Left lung (tissue), 10 donors: ENCODE data around the gene RAVER1. TPM values are rescaled to one million over a fixed set of nuclear protein-coding genes. Genes with fewer than 3 reads are reported as not detected.
A peak's percentile ranks its signal among the peaks of the same experiment; 100 is the strongest.

Experiments used
- ATAC-seq: fragments of 200-7000 bp; cut with Tn5 transposase; one replicate; pipeline ENCODE4 v1.9.1; 2020; ENCODE audit warnings: moderate library complexity
- DNase-seq, 4 donors: peaks; one replicate each; pipeline ENCODE4 v3.0.0-alpha.2; 2013 to 2020
- H3K27ac ChIP-seq, 2 donors: fragments of 200-600 bp; sonication (generic) in 1 of 2; one replicate each; pipeline versions ENCODE4 v1.5.0 to v1.8.0; 2020 to 2021
- H3K27me3 ChIP-seq, 2 donors: fragments of 200-600 bp; sonication (generic) in 1 of 2; one replicate each; pipeline versions ENCODE4 v1.5.0 to v1.8.0; 2020 to 2021
- H3K36me3 ChIP-seq, 2 donors: fragments of 200-600 bp; sonication (generic) in 1 of 2; one replicate each; pipeline versions ENCODE4 v1.5.0 to v1.8.0; 2020 to 2021
- H3K4me1 ChIP-seq, 2 donors: fragments of 200-600 bp; one replicate each; pipeline ENCODE4 v1.8.0; 2021
- H3K4me3 ChIP-seq, 2 donors: fragments of 200-600 bp; sonication (generic) in 1 of 2; one replicate each; pipeline versions ENCODE4 v1.5.0 to v1.8.0; 2020 to 2021; ENCODE audit warnings: mild to moderate bottlenecking in 1 of 2
- H3K9me3 ChIP-seq, 2 donors: fragments of 200-600 bp; sonication (generic) in 1 of 2; one replicate each; pipeline versions ENCODE4 v1.5.0 to v1.8.0; 2020 to 2021
- intact Hi-C, 2 donors: fragments of 100-400 bp; cut with DNase I; formaldehyde crosslinking; loops; one replicate each; pipeline versions ENCODE4 v1.11.2 to v1.14.2; 2022
- polyA plus RNA-seq, 6 donors: library from polyadenylated mRNA; unstranded; fragments of 120-200 nt; gene quantifications; one replicate each; pipeline ENCODE4 v1.2.1, GENCODE V29; 2013; ENCODE audit not compliant: insufficient read length in 6 of 6
- total RNA-seq, 2 donors: library from RNA; stranded (reverse); fragmentation: NEBNext Ultra II Directional; extraction: Animal tissue kit (Norgen Biotek cat#: 25700); gene quantifications; one replicate each; pipeline ENCODE4 v1.2.1, GENCODE V29; 2021
- TF ChIP-seq, protein P1 (sequence below), 2 donors: fragments of 200-600 bp; sonication (generic) in 1 of 2; IDR thresholded peaks; one replicate each; pipeline versions ENCODE4 v1.5.0 to v1.8.0; 2021; ENCODE audit warnings: antibody characterized with exemption in 2 of 2
- donor health status: DM: no; HTN: yes; CAD: no.
- donor health status: DM: no; HTN: no; CAD: no.

The RAVER1 gene
- total and polyA plus RNA-seq, 8 donors, result 21.6 to 39.0 (median 29.7) TPM

DNA sequence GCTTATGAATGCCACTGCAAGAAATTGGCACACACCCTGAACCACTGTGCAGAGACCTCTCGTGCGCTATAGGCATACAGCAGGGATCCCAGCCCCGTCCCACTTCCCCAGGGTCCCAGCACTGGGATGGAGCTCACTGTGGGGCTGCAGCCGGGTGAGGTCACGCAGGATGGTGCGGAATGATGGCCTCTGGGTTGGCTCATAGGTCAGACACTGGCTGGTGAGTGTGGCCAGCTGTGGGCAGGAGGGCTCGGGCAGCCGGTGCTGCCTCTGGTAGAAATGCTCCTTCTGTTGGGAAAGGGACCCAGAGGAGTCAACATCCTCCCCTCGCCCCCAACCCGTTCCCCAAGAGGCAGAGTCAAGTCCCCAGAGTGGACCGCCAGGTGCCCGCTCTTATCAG lies 23.1 kb upstream of the RAVER1 start:
- intact Hi-C loops, result no loop called here
- TF ChIP-seq, protein P1, sequence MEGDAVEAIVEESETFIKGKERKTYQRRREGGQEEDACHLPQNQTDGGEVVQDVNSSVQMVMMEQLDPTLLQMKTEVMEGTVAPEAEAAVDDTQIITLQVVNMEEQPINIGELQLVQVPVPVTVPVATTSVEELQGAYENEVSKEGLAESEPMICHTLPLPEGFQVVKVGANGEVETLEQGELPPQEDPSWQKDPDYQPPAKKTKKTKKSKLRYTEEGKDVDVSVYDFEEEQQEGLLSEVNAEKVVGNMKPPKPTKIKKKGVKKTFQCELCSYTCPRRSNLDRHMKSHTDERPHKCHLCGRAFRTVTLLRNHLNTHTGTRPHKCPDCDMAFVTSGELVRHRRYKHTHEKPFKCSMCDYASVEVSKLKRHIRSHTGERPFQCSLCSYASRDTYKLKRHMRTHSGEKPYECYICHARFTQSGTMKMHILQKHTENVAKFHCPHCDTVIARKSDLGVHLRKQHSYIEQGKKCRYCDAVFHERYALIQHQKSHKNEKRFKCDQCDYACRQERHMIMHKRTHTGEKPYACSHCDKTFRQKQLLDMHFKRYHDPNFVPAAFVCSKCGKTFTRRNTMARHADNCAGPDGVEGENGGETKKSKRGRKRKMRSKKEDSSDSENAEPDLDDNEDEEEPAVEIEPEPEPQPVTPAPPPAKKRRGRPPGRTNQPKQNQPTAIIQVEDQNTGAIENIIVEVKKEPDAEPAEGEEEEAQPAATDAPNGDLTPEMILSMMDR (IDR thresholded peaks at IDR 0.05), result no peak
- no peak overlapping the region for H3K4me3 ChIP-seq
- no peaks in the 10 kb centered on the region for H3K4me1 ChIP-seq
- no peak overlapping the region for H3K27ac ChIP-seq
- ATAC-seq, result no peak
- H3K27me3 ChIP-seq, result no peaks in the 10 kb centered on the region
- no peak for DNase-seq
- H3K9me3 ChIP-seq, result no peaks in the 10 kb centered on the region
- H3K36me3 ChIP-seq, result peaks cover 0 to 100% of the 10 kb centered on the region in 2 donors

DNA sequence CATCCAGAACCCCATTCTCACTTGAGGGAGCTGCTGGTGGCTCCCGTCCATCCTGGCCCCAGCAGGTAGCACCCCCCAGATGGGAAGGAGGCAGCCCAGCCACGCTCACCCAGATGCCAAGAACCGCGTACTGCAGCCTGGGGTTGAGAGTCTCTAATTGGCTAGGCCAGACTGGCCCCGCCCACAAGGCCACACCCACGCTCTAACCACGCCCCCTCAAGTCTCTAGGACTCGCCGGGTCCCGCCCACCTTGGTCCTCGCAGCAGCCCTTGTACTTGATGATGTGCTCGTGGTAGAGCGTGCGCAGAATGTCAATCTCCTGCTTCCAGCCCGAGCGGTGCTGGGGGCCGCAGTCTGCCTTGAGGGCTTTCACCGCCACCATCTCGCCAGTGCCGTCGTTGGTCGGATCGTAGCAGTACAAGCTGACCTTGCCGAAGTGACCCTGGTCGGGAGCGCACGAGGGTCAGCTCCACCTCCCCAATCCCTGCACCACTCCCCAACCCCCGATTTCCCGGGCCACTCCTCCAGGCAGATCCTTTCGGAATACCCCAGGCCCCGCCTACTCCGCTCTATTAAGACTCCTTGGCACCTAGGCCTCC lies 20.6 kb upstream of the RAVER1 start:
- Histone ChIP-seq H3K27me3 (no peaks in the 10 kb centered on the region), H3K4me1 (no peaks in the 10 kb centered on the region), H3K9me3 (no peaks in the 10 kb centered on the region), H3K4me3 (no peak overlapping the region), H3K36me3 (peaks cover 0 to 99% of the 10 kb centered on the region in 2 donors), H3K27ac (no peak overlapping the region)
- no peak for ATAC-seq
- DNase-seq, result peak in 1 of 4 donors; percentile 45
- TF ChIP-seq, protein P1 (IDR thresholded peaks at IDR 0.05), result no peak
- intact Hi-C loops, result no loop called here

DNA sequence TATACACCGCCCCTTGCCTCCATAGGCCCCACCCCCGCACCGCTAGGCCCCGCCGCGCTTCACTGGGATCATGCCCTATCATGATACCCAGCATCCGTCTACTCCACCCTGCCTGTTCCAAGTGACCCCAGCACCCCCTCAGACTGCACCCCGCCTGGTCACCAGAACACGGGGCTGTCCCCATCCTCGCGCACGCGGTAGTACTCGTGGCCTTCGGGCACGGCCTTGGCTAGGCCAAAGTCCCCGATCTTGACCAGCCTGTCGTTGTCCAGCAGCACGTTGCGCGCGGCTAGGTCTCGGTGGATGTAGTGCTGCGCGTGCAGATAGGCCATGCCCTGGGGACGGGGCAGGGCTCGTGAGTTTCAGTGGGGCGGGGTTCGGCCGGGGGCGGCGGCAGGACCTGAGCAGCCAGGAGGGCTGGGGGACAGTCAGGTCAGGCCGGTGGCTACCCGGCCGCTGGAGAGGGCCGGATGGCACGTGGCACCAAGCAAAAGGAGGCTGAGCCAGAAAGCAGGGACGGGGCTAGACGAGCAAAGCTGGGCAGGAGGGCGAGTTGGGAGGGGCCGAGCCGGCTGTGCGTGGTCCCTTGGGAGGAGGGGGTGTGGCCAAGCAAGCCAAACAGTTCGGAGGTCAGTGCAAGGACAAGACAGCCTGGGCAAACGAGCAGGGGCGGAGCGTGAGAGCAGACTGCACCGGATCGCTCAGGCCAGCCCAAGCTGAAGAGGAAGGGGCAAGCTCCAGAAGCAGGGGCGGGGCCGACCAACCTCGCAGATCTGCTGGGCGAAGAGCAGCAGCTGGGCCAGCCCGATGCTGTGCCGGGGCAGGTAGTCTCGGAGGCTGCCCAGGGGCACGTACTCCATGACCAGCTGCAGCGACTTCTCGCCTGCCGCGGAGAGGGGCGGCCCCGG lies 19.7 kb upstream of the RAVER1 start:
- TF ChIP-seq, protein P1 (IDR thresholded peaks at IDR 0.05), result no peak
- Histone ChIP-seq H3K4me3 (no peak overlapping the region), H3K9me3 (no peaks in the 10 kb centered on the region), H3K27me3 (no peaks in the 10 kb centered on the region), H3K27ac (no peak overlapping the region), H3K36me3 (peaks cover 0 to 90% of the 10 kb centered on the region in 2 donors), H3K4me1 (no peaks in the 10 kb centered on the region)
- ATAC-seq, result peak; percentile 24
- DNase-seq, result peak in 1 of 4 donors; percentile 55
- intact Hi-C loops, result no loop called here

DNA sequence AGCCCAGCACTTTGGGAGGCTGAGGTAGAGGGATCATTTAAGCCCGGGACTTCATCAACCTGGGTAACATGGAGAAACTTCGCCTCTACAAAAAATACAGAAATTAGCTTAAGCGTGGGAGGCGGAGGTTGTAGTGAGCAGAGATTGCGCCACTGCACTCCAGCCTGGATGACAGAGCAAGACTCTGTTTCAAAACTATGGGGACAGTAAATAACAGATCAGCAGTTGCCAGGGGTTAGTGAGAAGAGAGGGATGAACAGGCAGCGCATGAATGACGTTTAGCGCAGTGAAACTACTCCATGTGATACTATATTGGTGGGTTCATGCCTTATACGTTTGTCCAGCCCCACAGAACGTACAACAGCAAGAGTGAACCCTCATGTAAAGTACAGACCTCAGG lies 13.2 kb upstream of the RAVER1 start:
- H3K27ac ChIP-seq, result peak overlapping the region; percentile 57 to 94
- H3K36me3 ChIP-seq, result peaks cover 0 to 25% of the 10 kb centered on the region in 2 donors
- H3K4me1 ChIP-seq, result peaks cover 0 to 24% of the 10 kb centered on the region in 2 donors
- DNase-seq (peak in 1 of 4 donors; percentile 69), ATAC-seq (peak; percentile 94)
- H3K4me3 ChIP-seq, result no peak overlapping the region
- intact Hi-C loops, result no loop called here
- TF ChIP-seq, protein P1 (IDR thresholded peaks at IDR 0.05), result no peak
- H3K9me3 ChIP-seq, result no peaks in the 10 kb centered on the region
- no peaks in the 10 kb centered on the region for H3K27me3 ChIP-seq

DNA sequence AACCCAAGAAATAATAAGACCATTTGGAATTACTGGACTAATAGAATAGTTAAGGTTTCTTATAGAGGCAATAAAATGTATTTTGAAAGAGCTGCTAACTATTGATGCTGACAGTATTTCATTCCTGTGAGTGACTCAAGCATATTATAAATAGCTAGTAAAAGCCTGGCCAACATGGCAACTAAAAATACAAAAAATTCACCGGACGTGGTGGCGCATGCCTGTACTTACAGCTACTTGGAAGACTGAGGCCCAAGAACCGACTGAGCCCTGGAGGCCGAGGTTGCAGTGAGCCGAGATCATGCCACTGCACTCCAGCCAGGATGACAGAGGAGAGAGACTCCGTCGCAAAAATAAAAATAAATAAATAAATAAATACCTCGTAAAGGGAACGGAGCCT lies 11.5 kb upstream of the RAVER1 start:
- intact Hi-C loops, result no loop called here

More for the DNA sequence above, 11.5 kb upstream of the RAVER1 start:
- Histone ChIP-seq H3K27me3 (no peaks in the 10 kb centered on the region), H3K9me3 (no peaks in the 10 kb centered on the region), H3K36me3 (peaks cover 0 to 8% of the 10 kb centered on the region in 2 donors), H3K27ac (no peak overlapping the region), H3K4me1 (peaks cover 0 to 28% of the 10 kb centered on the region in 2 donors), H3K4me3 (no peak overlapping the region)
- DNase-seq (no peak), ATAC-seq (no peak)
- TF ChIP-seq, protein P1 (IDR thresholded peaks at IDR 0.05), result no peak
